ENCODE data around the gene CTF1.
"Not testable (repeated sequence)": the region's sequence is repeated elsewhere in the genome, so short reads cannot be mapped to it uniquely, and the experiment has no call there.

Gene CTF1

DNA sequence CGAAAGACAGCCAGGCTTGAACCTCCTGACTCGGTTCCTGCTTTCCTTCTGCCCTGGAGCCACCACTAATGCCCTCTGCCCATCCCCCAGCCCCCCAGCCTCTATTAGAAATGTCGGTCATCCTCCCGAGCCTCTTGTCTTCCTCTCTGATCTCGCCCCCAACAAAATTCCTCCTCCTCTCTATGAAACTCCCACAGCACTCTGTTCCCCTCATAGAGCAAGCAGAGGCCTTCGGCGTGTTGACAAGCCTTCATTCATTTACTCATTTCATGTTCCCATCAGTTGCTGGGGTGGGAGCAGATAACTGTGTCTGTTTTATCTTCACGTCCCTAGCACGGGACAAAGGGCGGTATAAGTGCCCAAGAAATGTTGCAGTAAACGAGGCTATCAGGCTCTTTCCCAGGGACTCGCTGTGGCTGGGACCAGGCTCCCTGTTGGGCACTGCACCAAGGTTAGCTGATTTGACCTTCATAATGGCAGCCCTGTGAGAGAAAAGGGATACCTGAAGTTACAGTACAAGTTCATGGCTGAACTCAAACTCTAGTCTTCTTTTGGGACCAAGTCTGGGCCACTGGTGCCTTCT lies 34.7 kb downstream of the CTF1 start:
- no peak for DNase-seq (ENCODE audit: low read depth)

DNA sequence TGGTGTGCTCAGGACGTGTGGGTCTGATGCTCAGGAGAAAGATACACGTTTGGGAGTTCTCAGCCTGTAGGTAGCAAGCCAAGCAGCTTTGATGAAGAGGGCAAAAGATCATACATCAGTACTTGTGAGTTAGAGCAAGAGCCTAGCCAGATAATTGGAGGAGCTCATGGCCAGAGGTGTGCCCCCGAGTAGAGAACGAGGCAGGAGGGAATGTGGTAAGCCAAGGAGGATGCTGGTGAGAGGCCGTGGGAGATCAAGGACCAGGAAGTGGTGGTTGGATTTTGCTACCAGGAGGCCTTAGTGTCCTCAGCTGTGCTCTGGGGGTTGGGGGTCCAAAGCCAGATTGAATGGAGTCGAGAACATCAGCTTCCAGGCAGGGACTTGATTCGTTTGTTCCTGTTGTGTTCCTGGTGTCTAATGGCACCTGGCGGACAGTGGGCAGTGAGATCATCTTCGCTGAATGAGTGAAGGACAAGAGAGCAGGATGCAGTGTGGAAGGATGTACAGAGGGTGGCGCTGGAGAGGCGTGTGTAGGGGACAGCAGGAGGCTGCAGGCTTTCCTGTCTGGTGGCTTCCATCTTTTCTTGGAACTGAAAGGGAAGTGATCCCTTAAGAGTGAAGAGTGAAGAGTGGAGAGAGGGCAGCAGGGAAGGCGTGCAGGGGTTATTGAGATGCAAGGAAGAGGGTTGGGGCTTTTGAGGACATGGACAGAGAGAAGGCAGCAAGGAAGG lies 38.6 kb downstream of the CTF1 start:
- no peak for DNase-seq (ENCODE audit: low read depth)

DNA sequence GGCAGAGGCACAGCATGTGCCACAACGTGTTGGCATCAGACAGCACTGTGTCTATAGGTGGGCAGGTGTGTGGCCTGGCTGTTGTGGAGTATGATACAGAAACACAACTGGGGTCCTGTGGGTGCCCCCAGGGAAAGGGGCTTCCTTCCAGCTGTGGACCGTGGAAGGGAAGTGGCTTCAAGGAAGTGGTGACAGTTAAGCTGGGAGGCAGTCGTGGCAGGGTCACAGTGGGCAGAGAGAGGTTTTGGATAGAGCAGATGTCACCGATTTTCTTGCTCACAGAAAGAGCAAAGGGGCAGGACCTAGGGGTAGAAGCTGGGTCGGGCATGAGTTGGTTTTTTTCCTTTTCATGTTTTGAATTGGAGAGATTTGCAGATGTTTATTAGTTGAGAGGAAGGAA lies 41.3 kb downstream of the CTF1 start:
- no peak for DNase-seq (ENCODE audit: low read depth)

DNA sequence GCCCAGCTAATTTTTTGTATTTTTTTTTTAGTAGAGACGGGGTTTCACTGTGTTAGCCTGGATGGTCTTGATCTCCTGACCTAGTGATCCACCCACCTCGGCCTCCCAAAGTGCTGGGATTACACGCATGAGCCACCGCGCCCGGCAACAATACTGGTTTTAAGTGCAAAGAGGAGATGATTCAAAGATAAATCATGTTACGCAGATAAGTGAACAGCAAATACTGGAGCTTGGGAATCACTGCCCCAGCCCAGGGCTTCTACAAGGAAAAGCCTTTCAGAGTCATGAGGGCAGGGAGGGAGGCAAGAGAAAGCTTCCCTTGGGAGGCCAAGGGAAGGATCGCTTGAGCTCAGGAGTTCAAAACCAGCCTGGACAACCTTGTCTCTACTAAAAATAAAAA lies 43.2 kb downstream of the CTF1 start:
- DNase-seq (ENCODE audit: low read depth): not testable (repeated sequence)

DNA sequence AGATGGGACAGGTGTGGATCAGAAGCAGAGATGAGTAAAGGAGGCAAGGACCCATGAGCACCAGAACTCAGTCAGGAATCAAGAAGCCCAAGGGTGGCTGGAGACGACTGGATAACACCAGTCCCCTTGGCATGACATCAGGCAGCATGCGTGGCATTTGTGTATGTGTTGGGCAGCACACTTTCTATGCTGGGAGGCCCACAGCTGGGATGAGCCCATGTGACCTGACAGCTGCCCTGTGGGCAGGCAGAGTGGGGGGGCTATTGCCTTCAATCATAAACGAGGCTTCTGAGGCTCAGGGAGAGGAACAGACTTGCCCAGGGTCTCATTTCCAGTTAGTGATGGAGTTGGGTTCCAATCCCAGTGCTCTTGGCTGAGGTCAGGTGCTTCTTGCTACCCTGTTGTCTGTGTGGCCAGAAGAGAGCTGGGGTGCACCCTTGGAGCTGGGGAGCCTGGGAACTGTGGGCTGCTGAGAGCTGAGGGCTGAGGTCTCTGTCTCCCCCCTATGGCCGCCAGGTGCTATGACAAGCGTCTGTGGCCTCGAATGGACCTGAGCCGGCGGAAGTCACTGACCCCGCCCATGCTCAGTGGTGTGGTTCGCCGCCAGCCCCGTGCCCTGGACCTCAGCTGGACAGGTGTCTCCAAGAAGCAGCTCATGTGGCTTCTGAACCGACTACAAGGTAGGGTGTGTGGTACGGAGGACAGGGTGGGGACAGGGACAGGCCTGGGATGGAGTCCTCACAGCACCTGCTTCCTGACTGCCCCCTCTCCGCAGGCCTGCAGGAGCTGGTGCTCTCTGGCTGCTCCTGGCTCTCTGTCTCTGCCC lies 45.4 kb downstream of the CTF1 start:
- peak; percentile 41 for DNase-seq (ENCODE audit: low read depth)

DNA sequence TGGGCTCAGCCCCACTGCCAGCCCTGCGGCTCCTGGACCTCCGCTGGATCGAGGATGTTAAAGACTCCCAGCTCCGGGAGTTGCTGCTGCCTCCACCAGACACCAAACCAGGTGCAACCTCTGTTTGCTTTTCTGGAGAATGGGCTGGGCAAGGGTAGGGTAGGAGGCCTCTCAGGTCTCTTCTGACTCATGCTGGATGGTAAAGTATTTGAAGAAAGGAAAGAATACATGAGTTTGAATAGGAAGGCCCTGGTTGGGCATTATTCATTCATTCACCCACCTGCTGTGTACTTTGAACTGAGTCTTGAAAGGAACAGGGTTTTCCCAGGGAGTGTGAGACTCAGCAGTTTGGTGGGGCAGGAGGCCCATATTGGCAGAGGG lies 46.0 kb downstream of the CTF1 start:
- no peak for DNase-seq (ENCODE audit: low read depth)

DNA sequence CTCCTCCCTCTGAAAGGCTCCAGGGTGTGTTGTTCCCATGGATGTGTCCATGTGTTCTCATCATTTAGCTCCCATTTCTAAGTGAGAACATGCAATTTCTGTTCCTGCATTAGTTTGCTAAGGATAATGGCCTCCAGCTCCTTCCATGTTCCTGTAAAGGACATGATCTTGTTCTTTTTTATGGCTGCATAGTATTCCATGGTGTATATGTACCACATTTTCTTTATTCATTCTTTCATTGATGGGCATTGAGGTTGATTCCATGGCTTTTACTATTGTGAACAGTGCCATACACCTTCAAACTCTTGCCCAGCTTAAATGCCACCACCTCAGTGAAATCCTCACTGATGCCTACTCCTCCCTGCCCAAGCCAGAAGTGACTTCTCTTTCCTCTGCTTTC lies 47.9 kb downstream of the CTF1 start:
- DNase-seq (ENCODE audit: low read depth): no peak

DNA sequence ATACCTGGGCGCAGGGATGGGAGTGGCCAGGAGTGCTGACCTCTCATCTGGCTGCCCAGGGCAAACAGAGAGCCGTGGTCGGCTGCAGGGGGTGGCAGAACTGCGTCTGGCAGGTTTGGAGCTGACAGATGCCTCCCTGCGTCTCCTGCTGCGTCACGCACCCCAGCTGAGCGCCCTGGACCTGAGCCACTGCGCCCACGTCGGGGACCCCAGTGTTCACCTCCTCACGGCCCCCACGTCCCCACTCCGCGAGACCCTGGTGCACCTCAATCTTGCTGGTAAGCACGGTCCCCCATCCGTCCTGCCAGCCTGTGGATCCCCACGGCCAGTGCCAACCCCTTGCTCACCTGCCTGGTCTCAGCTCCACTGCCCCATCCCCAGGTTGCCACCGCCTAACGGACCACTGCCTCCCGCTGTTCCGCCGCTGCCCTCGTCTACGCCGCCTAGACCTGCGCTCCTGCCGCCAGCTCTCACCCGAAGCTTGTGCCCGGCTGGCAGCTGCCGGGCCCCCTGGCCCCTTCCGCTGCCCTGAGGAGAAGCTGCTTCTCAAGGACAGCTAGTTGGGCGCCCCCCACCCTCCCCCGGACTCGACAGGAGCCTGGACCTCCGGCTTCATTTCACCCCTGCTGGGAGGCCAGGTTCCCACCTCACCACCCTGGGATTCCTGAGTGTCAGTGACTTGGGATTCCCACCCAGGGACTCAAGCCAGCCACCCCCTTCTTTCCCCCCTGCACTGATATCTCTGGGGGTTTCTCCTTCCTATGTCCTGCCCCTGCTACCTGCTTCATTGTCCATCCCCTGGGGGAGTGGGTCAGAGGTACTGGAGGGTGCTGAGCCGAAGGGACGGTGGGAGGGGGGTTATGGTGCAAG lies 50.5 kb downstream of the CTF1 start:
- DNase-seq (ENCODE audit: low read depth): no peak

DNA sequence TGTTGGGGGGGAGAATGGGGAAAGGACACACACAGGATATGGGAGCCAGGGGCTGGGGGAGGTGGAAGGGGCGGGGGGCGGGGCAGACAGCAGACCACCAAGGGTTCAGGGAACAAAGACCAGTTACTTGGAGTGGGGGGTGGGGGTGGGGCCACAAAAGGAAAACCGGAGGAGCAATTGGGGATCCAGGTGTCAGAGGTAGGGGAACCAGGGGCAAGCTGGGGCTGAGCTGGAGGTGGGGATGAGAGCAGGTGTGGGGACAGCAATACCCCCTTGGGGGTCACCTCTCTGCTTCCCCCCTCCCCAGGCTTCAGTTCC lies 51.1 kb downstream of the CTF1 start:
- no peak for DNase-seq (ENCODE audit: low read depth)

DNA sequence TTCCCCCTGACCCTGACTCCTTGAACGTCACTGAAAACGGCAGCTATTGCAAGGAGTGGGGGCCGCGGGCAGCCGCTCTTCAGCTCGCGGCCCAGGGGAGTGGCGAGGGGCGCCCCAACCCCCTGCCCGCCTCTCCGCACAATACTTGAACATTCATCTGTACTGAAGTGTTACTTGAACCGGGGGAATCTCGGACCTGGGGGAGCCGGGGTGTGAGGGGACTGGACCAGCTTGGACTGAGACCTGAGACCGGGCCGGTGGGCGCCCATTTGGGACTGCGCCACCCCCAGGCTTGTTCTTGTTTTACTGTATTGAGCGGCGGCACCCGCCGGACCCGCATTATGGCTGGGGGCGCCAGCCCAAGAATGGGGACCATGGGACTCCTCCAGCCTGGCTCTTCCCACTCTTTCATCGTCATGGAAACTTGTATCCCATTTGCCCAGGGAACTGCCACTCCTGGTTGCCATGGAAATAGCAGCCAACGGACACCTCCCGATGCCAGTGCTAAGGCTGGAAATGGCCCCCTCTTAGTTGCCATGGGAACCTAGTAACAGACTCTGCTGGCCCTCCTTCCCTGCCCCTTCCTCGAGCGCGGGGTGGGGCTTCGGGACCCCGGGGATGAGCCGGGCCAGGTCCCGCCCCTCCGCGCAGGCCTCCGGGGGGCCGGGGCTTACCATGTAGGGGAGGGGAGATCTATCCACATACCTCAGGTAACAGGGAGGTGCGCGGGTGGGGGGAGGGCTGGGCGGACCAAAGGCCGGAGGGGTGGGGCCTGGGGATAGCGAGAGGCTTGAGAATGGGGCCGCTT lies 51.6 kb downstream of the CTF1 start:
- DNase-seq (ENCODE audit: low read depth): no peak

DNA sequence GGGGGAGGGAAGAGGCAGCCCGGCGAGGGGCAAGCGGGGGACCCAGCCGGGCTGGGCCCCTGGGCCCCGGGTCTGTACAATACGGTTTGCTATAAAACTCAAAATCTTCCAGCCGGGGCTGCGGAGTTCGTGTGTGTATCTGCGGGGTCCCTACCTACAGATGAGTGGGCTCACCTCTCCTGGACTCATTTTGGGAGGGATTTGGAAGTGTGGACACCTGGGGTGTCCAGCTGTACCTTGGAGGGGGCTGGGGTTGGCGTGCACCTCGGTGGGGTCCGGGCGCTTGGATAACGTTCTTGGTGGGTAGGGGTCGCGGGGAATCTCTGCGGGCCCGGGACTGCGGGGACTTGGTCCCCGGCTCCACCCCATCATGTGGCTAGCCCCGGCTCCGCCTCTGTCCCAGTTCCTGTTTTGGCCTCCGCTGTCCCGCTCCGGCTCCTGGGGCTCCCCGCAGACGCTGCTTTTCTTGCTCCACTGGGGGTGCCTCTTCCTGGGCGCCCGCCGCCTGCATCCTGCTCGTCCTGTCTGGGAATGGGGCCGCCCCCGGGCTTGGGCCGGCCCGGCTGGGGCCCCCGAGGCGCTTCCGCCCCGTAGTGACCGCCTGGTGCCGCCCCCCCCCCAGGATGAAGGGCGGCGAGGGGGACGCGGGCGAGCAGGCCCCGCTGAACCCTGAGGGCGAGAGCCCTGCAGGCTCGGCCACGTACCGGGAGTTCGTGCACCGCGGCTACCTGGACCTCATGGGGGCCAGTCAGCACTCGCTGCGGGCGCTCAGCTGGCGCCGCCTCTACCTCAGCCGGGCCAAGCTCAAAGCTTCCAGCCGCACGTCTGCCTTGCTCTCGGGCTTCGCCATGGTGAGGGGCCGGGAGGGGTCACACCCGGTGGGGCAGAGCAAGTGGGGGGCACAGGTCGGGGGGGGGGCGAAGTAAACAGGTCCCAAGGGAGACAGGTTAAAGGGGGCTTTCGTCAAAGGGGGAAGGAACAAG lies 52.5 kb downstream of the CTF1 start, which contains the start of gene ORAI3:
Gene ORAI3, plus strand, starts transcription at position 402 of the 983 bp plus-strand sequence. Its CDS starts 222 bp downstream, at position 624.
- no peak for DNase-seq (ENCODE audit: low read depth)

DNA sequence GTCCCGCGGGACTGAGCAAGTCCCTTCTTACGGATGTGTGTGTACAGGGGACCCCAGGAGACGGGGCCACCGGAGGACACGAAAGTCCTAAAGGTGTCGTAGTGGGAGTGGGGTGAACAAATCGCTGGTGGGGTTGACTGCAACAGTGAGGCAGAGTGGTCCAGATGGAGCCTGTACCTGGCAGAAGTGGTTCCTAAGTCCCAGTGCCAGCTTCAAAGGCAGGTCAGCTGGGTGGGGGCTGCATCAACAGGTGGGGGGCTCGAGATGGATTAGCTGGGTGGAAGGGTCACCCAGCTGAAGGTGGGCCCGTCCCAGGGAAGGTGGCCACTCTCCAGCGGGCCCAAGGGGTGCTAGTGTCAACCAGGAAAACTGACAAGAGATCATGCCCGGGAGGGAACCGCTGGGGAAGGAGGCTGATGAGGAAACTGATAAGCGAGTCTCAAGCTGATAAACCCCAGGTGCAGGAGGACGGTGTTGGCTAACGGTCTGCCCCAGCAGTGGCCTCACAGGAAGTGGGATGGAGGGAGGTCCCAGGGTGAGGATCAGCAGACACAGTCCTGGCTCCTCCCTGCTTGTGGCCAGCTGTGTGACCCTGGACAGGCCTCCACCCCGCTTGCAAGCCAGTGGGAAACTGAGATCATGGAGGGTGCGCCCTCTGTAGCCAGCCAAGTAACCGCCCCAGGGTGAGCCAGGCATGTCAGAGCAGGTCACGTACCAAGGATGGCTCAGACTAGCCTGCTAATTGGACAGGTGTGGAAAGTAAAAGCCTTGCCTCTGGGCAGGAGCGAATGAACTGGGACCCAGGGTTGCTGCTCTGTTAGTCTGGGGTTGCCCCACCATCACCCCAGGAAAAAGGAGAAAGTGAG lies 53.5 kb downstream of the CTF1 start:
- DNase-seq (ENCODE audit: low read depth): no peak

DNA sequence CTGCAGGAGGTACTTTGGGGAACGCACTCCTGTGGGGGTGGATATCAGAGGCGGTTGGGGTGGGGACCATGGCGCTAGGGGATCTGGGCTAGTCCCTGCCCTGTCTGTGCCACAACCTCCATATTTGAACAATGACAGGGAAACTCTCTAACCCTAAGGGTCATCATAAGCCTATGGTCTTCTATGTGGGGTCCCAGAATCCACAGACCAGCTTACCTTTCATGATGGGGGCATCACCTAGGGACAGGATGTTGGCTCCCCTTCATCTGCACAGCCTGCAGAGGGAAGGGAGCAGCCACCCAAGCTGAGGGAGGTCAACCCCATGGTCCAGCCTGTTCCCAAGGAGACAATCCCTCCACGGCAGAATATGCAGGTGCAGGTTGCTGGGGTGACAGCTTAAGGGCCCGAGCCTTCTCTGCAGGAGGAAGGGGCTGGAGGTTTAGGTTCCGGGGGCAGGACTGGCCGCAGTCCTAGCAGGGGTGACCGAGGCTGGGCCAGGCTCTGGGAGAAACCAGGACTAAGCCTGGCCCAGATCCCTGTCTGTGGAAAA lies 54.2 kb downstream of the CTF1 start:
- no peak for DNase-seq (ENCODE audit: low read depth)

DNA sequence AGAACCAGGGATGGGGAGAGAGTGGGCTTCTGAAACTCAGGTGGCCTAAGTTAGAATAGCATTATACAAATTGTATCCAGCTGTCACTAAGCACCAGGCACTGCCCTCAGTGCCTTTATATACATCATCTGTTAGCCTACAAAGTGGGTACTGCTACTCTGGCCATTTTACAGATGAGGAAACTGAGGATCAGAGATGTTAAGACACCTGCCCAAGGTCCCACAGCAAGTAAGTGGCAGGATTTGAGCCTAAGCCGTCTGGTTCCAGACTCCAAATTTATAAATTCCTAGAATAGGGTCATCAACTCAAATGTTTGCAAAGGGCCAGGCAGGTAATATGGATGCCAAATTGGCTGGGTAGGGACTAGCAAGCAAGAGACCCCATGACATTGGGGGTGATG lies 54.8 kb downstream of the CTF1 start:
- no peak for DNase-seq (ENCODE audit: low read depth)

DNA sequence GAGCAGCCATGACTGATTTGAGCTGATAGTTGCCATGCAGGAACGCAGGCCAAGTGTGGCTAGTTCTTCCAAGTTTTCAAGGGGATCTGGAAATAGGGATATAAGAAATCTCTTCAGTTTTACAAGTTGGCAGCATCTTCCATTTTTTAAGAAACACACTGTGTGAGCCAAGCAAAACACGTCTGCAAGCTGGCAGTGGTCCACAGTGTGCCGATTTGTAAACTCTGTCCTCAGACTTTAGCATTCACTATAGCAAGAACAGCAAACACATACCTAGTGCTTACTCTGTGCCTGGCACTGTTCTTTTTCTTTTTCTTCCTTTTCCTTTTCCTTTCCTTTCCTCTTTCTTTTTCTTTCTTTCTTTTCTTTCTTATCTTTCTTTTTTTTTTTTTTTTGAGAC lies 55.3 kb downstream of the CTF1 start:
- no peak for DNase-seq (ENCODE audit: low read depth)

DNA sequence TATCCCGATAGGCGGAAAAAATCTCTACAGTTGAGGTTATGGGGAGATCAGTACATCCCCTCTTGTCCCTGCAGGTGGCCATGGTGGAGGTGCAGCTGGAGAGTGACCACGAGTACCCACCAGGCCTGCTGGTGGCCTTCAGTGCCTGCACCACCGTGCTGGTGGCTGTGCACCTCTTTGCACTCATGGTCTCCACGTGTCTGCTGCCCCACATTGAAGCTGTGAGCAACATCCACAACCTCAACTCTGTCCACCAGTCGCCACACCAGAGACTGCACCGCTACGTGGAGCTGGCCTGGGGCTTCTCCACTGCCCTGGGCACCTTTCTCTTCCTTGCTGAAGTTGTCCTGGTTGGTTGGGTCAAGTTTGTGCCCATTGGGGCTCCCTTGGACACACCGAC lies 56.7 kb downstream of the CTF1 start:
- DNase-seq (ENCODE audit: low read depth): no peak
